Hippocampal formation (tissue), 2 donors: Measurements from ENCODE around the gene HECW1.

Experiments
- DNase-seq, 2 donors: peaks; one replicate each; lab custom pipeline; 2025; lab: John Stamatoyannopoulos, UW

Gene HECW1

GRCh38 chr7:43612599-43613589 lies 500.4 kb downstream of the HECW1 start:
- DNase-seq: peak in 1 of 2 donors; percentile 53
